NCI-H82 (cell line): ENCODE results near the gene PARVB.

ENCODE experiments used
- DNase-seq: peaks from one replicate; lab custom pipeline; 2025; lab: John Stamatoyannopoulos, UW

PARVB gene

GRCh38 chr22:44162960-44163359 lies 138.9 kb downstream of the PARVB start:
- DNase-seq: no peak

GRCh38 chr22:44163536-44163935 lies 139.4 kb downstream of the PARVB start:
- DNase-seq: no peak

DNA sequence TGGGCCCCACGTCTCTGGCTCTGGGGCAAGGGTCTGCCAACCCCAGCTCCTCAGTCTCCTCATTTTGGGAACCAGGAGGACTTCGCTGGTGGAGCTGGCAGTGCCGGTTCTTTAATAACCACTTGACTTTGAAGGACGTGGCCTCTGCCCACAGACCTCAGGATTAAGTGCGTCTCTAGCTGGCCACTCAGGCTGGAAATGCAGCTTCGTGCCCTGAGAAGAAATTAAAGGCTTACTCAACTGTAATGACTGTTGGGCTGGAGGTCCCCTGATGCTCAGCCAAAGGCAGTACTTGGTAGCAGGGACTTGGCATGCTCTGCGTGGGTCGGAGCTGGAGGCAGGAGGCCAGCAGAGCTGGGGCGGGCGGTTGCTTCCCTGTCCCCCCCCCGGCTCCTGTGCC lies 139.9 kb downstream of the PARVB start:
- DNase-seq: no peak

DNA sequence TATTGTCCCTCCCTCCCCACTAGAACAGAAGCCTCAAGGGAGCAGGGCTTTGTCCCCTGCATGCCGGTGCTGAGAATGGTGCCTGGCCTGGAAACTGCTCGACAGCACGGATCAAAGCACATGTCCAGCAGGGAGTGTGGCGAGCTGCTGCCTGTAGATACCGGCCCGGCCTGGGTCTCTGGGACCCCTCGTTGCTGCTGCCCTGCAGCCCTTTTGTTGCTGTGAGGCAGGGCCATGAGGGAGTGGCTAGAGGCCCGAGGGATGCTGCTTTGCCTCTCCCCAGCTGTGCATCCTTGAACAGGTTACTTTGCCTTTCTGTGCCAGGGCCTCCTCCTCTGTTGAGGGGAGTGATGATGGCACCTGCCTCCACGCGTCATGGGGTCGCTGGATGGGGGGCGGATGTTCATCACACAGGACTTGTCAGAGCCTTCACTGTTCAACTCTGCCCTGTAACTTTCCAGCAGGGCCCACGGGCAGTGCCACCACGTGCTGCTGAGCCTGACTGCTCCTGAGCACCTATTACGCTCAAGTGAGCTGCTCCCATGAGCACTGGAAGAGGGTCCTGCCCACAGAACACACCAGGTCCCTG lies 141.3 kb downstream of the PARVB start:
- no peak for DNase-seq

DNA sequence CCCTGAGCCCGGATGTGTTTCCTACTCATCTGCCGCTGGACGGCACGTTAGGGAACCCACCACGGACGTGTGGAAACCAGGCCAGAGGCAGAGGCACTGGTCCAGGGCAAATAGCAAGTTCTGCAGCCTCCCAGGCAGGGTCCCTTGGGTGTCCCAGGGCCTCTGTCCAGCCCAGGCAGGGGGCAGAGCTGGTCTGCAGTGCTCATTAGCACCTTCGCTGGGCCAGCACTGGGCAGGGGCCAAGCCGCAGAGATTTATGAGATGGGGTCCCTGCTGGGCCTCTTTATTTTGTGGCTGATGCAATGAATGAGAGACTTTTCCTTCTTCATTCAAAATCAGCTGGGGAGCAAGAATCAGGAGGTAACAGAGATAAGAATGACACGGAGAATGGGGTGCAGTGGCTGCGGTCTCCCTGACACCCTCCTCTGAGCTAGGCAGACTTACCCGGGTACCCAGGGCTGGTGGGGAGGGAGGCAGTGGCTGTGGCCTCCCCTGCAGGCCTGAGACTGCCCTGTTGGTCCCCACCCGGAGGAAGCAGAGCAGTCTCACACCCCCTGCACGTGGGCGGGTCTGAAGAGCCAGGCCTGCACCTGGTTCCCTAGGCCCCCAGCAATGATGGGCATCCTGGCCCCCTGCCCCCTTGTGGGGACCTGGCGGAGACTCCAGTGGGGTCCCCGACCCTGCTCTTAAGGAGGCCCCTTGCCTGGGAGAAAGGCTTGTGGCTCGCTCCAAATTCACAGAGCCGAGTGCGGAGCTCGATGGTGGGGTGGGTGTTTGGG lies 142.6 kb downstream of the PARVB start:
- DNase-seq: no peak

DNA sequence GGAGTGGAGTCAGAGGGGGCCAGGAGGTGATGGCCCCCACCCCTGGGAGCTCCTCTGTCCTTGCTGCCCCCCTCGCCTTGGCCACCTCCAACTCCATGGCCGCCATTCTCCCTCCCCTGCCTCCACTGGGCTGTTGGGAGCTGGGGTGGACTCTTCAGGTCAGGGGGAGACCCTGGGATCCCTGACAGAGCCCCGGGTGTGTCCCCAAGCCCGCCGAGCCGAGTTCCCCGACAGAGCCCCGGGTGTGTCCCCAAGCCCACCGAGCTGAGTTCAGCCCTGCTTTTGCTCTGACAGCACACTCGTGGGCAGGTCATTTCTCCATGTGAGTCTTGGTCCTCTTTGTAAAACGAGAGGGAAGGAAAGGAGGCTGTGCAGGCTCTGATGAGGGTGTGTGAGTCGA lies 143.4 kb downstream of the PARVB start:
- no peak for DNase-seq

DNA sequence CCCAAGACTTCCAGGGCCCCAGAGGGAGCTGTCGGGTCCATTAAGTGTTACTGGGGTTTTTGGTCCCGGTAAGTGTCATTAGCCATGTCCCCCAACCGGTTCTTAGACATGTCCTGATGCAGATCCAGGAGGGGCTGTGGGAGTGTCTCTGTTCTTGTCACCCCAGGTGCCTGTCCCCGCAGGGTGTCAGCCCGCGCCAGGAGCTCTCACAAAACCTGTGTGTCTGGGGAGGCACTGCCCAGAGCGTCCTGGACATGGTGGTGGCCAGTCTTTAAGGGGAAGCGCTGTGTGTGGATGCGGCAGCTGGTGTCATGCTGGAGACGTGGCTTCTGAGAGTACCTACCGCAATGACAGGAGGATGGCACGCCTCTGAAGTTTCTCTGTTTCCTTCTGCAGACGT lies 144.1 kb downstream of the PARVB start:
- DNase-seq: no peak

- DNase-seq: no peak
Observed at GRCh38 chr22:44170470-44170869, 146.4 kb downstream of the PARVB start.

- no peak for DNase-seq
Observed at GRCh38 chr22:44171561-44171960, 147.5 kb downstream of the PARVB start.

DNA sequence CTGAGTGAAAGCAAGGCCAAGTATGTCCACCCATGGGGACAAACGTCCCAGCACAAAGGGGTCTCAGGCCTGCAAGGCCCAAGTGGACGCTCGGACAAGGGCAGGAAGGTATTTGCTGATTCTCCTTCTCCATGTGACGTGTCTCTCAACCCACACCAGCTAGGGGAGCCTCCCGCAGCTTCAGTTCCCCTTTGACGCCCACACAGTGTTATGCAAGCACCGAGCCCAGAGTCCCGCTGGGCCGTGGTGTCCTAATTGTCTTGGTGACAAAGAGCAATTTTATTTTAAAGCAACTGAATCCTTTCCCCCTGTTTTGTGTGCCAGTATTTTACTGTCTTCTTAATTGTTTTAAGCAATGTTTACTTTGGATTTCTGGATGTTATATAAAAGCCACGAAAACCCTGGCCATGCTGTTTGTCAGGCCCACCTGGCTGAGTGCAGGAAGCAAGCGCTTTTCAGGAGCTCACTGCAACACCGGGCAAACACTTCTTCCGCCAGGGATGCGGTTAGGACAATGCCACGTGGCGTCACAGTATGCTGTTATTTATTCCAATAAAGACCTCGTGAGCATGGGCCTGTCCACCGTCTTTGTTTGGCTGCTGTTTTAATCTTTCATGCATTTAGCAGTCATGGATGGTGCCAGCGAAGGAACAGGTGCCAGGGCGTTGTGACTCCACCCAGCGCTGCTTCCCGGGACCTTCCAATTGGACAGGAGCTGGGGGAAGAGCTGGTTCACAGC lies 148.4 kb downstream of the PARVB start:
- DNase-seq: no peak

DNA sequence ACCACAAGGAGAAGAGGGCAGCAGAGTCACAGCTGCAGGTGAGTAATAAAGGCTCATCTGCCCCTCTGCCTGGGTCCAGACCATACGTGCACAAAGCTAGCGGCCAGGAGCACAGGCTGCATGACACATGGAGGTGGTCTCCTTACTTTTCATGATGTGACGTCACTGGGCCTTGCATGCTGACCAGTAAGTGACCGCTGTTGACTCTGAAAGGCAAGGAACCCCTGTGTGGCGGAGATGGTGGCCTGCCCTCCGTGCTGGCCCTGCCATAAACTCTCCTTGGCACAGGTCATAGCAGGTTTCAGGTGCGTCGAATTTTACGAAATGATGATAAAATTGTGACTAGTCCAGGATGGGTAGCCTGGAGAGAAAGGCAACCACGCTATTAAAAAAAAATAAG lies 149.1 kb downstream of the PARVB start:
- no peak for DNase-seq

- no peak for DNase-seq
Observed at GRCh38 chr22:44175676-44176075, 151.6 kb downstream of the PARVB start.

- DNase-seq: peak; percentile 12
Observed at GRCh38 chr22:44179196-44179988, 155.3 kb downstream of the PARVB start.

DNA sequence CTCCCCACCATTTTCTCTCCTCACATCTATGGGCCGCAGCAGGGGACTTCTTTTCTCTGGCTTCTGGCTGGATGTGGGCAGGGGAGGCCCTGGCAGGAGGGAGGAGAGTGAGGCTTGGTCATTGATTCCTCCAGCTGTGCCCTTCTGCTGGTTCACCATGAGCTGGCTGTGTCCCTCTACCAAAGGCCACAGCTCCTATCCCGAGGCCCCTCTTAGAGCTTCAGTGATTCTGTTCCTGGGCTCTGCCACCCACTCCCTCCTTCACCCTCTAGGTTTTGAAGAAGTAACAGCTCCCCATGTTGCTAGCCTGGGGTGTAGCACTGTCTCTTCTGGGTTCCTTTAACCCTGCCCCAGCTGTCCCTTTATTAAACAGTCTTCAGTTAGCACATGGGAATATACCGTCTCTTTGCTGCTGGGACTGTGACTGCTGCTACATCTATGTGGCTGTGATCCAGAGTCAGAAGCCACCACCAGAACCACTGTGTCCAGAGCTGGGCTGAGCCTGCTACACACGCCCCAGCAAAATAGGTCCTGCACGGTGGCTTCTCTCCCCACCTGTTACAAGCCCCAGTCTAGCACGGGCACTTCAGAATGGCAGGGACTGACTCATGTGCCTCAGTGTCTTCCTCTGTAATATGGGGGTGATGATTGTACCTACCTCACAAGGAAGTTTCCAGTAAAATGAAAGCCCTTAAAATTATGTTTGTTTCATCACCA lies 156.0 kb downstream of the PARVB start:
- no peak for DNase-seq

- DNase-seq: no peak
Observed at GRCh38 chr22:44180706-44181032, 156.6 kb downstream of the PARVB start, which contains the start of gene PARVG. PARVG (plus strand) TSS chr22:44180925; CDS start chr22:44183330, 2,405 bp downstream.

- DNase-seq: no peak
Observed at GRCh38 chr22:44181033-44181911, 157.2 kb downstream of the PARVB start.

DNA sequence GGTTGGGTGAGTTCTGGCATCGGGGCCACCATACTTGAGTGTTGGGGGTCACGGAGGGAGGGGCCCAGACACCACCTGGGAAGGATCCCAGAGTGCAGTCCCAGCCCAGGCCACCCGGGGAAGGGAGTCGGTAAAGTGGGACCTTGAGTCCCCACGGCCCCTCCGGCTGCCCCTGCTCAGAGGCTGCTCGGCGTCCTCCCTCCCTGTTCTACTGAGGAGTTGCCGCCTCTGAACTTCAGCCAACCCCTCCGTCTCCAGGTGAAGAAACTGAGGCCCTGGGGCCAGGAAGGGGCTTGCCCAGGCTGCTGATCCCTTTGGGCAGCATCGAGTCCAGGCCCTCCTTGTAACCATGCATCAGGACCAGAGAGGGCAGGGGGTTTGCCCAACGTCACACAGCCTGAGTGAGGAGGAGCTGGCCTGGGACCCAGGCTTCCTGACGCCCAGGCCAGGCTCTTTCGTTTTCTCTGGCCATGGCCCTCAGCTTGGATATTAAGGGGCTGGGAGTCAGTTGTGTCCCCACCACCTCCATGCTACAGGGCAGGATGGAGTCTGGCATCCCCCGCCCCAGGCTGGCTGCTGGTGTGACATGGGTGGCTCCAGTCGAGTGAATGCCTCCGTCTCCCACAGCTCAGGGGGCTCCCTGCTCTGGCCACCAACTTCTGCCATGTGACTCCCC lies 157.9 kb downstream of the PARVB start:
- no peak for DNase-seq

DNA sequence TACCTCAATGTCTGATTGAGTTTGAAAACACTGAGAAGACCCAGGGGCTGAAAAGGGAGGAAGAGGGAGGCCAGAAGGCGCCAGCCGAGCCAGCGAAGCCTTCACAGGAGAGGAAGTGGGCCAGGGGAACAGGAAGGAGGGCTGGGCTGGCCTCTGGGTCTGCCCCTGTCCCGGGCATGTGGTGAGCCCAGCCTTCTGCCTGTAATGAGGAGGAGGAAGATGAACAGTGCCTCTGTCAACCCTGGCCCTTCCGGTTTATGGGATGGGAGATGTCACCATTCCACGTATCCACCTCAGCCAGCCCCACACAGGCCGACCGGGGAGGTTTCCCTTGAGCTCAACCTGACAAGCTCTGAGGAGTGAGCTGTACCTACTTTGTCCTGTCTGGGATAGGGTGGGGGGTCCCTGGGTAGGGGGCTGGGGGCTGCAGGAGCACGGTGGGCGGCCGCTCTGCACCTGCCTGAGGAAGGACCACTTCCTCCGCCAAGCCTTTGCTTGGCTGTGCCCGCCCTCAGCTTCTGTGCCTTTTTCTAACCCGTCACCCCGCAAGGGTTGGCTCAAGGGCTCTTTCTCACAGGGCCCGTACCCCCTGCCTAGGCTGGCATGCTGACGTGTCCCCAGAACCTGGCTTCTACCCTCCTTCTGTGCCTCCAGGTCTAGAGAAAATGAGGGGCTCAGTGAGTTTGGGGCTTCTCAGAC lies 158.6 kb downstream of the PARVB start:
- DNase-seq: no peak

- no peak for DNase-seq
Observed at GRCh38 chr22:44183287-44183588, 159.1 kb downstream of the PARVB start.

DNA sequence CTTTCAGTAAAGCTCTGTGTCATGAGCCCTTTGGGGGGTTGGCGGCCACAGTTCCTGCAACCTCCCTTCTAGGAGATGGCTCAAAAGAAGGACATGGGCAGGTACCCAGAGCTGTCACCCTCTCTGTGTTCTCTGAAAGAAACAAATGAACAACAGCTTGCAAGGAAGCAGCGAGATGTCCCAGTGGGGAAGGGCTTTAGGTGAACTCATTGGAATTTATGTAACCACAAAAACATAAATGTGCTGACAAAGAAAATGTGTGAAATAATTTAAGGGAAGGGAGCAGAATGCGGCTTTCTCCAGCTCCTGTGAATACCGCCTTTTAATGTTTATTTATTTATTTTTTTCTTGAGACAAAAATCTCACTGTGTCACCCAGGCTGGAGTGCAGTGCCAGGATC lies 159.9 kb downstream of the PARVB start:
- no peak for DNase-seq
